GM10248 (cell line): ENCODE results near the gene INTS12.

Experiments
- CTCF ChIA-PET: fragments of 300-600 bp; sonication (Branson Sonifier 250); formaldehyde crosslinking; extraction: SDS; loops from one replicate; lab custom pipeline; 2021; ENCODE audit warnings: antibody characterized with exemption; lab: Yijun Ruan, JAX
- POLR2A ChIA-PET: fragments of 350-650 bp; sonication (Branson Sonifier 250); formaldehyde crosslinking; extraction: SDS; loops from one replicate; lab custom pipeline; 2020; ENCODE audit warnings: antibody characterized with exemption; lab: Yijun Ruan, JAX
- DNase-seq: peaks from one replicate; pipeline ENCODE4 v3.0.0; 2012; ENCODE audit errors: extremely low spot score
- CTCF ChIP-seq: IDR thresholded peaks from 2 replicates; pipeline ENCODE4 v1.5.1; 2012; ENCODE audit warnings: mild to moderate bottlenecking, low read depth; ENCODE audit errors: extremely low read depth, missing control alignments, control extremely low read depth

INTS12 gene

GRCh38 chr4:105686571-105686970 is 21.9 kb downstream of the INTS12 start:
- DNase-seq = no peak
- POLR2A ChIA-PET = no interaction called here
- no peak for TF ChIP-seq CTCF
- CTCF ChIA-PET = no interaction called here

- ChIA-PET POLR2A (no interaction called here), CTCF (interaction anchor here (0.7 to 2.5 kb wide), 3 partner anchors 15 to 25 kb away, joined by 3 to 6 read pairs (median 6); partner anchors contain the start of genes GSTCD and INTS12)
- no peak for DNase-seq
- no peak for TF ChIP-seq CTCF
Observed at GRCh38 chr4:105683038-105683437, 25.5 kb downstream of the INTS12 start.

GRCh38 chr4:105679186-105679585 is 29.3 kb downstream of the INTS12 start:
- ChIA-PET CTCF (interaction anchor here (1.5 kb wide), 1 partner anchor 15 kb away, joined by 4 read pairs; no protein-coding TSS in a partner anchor), POLR2A (no interaction called here)
- DNase-seq = no peak

GRCh38 chr4:105677709-105678108 is 30.8 kb downstream of the INTS12 start:
- ChIA-PET CTCF (interaction anchor here (1.2 to 1.8 kb wide), 4 partner anchors 10 to 204 kb away, joined by 3 to 7 read pairs (median 4); partner anchors contain the start of gene PPA2), POLR2A (no interaction called here)
- no peak for DNase-seq
- no peak for TF ChIP-seq CTCF

More at GRCh38 chr4:105679186-105679585, 29.3 kb downstream of the INTS12 start:
- TF ChIP-seq CTCF = no peak

- POLR2A ChIA-PET = no interaction called here
Observed at GRCh38 chr4:105674011-105674410, 34.5 kb downstream of the INTS12 start.

GRCh38 chr4:105671301-105671700 is 37.2 kb downstream of the INTS12 start:
- DNase-seq = no peak
- no peak for TF ChIP-seq CTCF
- POLR2A ChIA-PET = no interaction called here
- CTCF ChIA-PET = interaction anchor here (1.2 kb wide), 1 partner anchor 151 kb away, joined by 3 read pairs; no protein-coding TSS in a partner anchor

More at GRCh38 chr4:105674011-105674410, 34.5 kb downstream of the INTS12 start:
- TF ChIP-seq CTCF = no peak
- CTCF ChIA-PET = no interaction called here
- no peak for DNase-seq
